COR-L47 (cell line): ENCODE results near the gene FLNB.

ENCODE experiments used
- DNase-seq: peaks from one replicate; lab custom pipeline; 2025; lab: John Stamatoyannopoulos, UW

Gene FLNB

GRCh38 chr3:58009749-58010535, 1.7 kb downstream of the FLNB start:
- no peak for DNase-seq

- no peak for DNase-seq
These were observed 2.3 kb downstream of the FLNB start for GRCh38 chr3:58010562-58010961.

- DNase-seq: no peak
These were observed 3.4 kb downstream of the FLNB start for GRCh38 chr3:58011580-58011979.

GRCh38 chr3:58012302-58012701, 4.1 kb downstream of the FLNB start:
- DNase-seq: no peak

GRCh38 chr3:58013099-58013498, 4.9 kb downstream of the FLNB start:
- no peak for DNase-seq

GRCh38 chr3:58013973-58014649, 5.9 kb downstream of the FLNB start:
- no peak for DNase-seq

- no peak for DNase-seq
These were observed 7.3 kb downstream of the FLNB start for GRCh38 chr3:58015520-58015915.

- DNase-seq: no peak
These were observed 8.5 kb downstream of the FLNB start for GRCh38 chr3:58016710-58017109.

GRCh38 chr3:58018892-58019742, 10.9 kb downstream of the FLNB start:
- no peak for DNase-seq

- DNase-seq: no peak
These were observed 12.5 kb downstream of the FLNB start for GRCh38 chr3:58020783-58021071.

GRCh38 chr3:58021072-58021959, 13.1 kb downstream of the FLNB start:
- DNase-seq: peak; percentile 65

GRCh38 chr3:58021962-58022361, 13.7 kb downstream of the FLNB start:
- DNase-seq: no peak

- DNase-seq: no peak
These were observed 14.3 kb downstream of the FLNB start for GRCh38 chr3:58022490-58022889.

GRCh38 chr3:58023531-58023930, 15.3 kb downstream of the FLNB start:
- no peak for DNase-seq

GRCh38 chr3:58025406-58025805, 17.2 kb downstream of the FLNB start:
- DNase-seq: no peak

- DNase-seq: peak; percentile 62
These were observed 17.8 kb downstream of the FLNB start for GRCh38 chr3:58025837-58026569.

- DNase-seq: no peak
These were observed 18.4 kb downstream of the FLNB start for GRCh38 chr3:58026598-58026997.

GRCh38 chr3:58027704-58028317, 19.6 kb downstream of the FLNB start:
- DNase-seq: no peak

GRCh38 chr3:58028902-58029301, 20.7 kb downstream of the FLNB start:
- DNase-seq: no peak

GRCh38 chr3:58029842-58030584, 21.8 kb downstream of the FLNB start:
- DNase-seq: no peak
